Stimulated activated CD8-positive, alpha-beta memory T cell treated with anti-CD3 and anti-CD28 coated beads, Interleukin-7, amount 100 ng/mL, for 24 hours (primary cell): ENCODE data around the gene HEXIM2.
"Not testable (repeated sequence)": the region's sequence is repeated elsewhere in the genome, so short reads cannot be mapped to it uniquely, and the experiment has no call there.

ENCODE experiments used
- DNase-seq: peaks from one replicate; pipeline ENCODE4 v3.0.0-alpha.2; 2020; ENCODE audit warnings: low read depth

Gene HEXIM2

GRCh38 chr17:45161288-45162024 lies at the start of gene HEXIM2:
TSS of gene HEXIM2 (plus strand) at chr17:45161875. CDS start at chr17:45162794, 919 bp downstream.
- peak; percentile 97 for DNase-seq

- DNase-seq: no peak
These were observed 48.9 kb upstream of the HEXIM2 start for GRCh38 chr17:45112559-45113423.

GRCh38 chr17:45113424-45113754 lies 48.3 kb upstream of the HEXIM2 start:
- DNase-seq: no peak

- no peak for DNase-seq
These were observed 47.4 kb upstream of the HEXIM2 start for GRCh38 chr17:45114117-45114932.

GRCh38 chr17:45115015-45115625 lies 46.6 kb upstream of the HEXIM2 start:
- DNase-seq: no peak

- no peak for DNase-seq
These were observed 45.8 kb upstream of the HEXIM2 start for GRCh38 chr17:45115871-45116270.

GRCh38 chr17:45116434-45117016 lies 45.1 kb upstream of the HEXIM2 start:
- no peak for DNase-seq

GRCh38 chr17:45117334-45117733 lies 44.3 kb upstream of the HEXIM2 start:
- DNase-seq: no peak

- no peak for DNase-seq
These were observed 43.6 kb upstream of the HEXIM2 start for GRCh38 chr17:45117848-45118646.

GRCh38 chr17:45118691-45119090 lies 43.0 kb upstream of the HEXIM2 start:
- no peak for DNase-seq

- DNase-seq: no peak
These were observed 41.7 kb upstream of the HEXIM2 start for GRCh38 chr17:45119964-45120363.

- no peak for DNase-seq
These were observed 41.1 kb upstream of the HEXIM2 start for GRCh38 chr17:45120558-45120957.

- DNase-seq: no peak
These were observed 40.6 kb upstream of the HEXIM2 start for GRCh38 chr17:45121055-45121454.

- no peak for DNase-seq
These were observed 38.5 kb upstream of the HEXIM2 start for GRCh38 chr17:45123076-45123770.

- no peak for DNase-seq
These were observed 37.5 kb upstream of the HEXIM2 start for GRCh38 chr17:45123930-45124796.

- DNase-seq: not testable (repeated sequence)
These were observed 36.9 kb upstream of the HEXIM2 start for GRCh38 chr17:45124797-45125122.

- no peak for DNase-seq
These were observed 36.2 kb upstream of the HEXIM2 start for GRCh38 chr17:45125509-45125908.

GRCh38 chr17:45127207-45127547 lies 34.5 kb upstream of the HEXIM2 start:
- DNase-seq: no peak

GRCh38 chr17:45127548-45128300 lies 34.0 kb upstream of the HEXIM2 start:
- DNase-seq: no peak
